Esophagus muscularis mucosa (tissue), 4 donors: ENCODE measurements around the gene FAM120C. TPM values are rescaled to one million over a fixed set of nuclear protein-coding genes. Genes with fewer than 3 reads are reported as not detected.

Source experiments
- DNase-seq: peaks from one replicate; pipeline ENCODE4 v3.0.0-alpha.2; 2017; ENCODE audit errors: extremely low spot score
- H3K27ac ChIP-seq, 4 donors: fragments of 200-600 bp; sonication (generic); replicated peaks in 1 of 4; 1 replicate in 3 of 4; 2 replicates in 1 of 4; pipeline ENCODE4 v1.5.1; 2016 to 2019; ENCODE audit warnings: mild to moderate bottlenecking in 1 of 4
- H3K27me3 ChIP-seq, 4 donors: fragments of 200-600 bp; sonication (generic); one replicate each; pipeline versions ENCODE4 v1.5.1 to v1.6.0; 2016 to 2019
- H3K36me3 ChIP-seq, 4 donors: fragments of 200-600 bp; sonication (generic); one replicate each; pipeline ENCODE4 v1.5.1; 2016 to 2019
- H3K4me1 ChIP-seq, 4 donors: fragments of 200-600 bp; sonication (generic); one replicate each; pipeline ENCODE4 v1.5.1; 2016 to 2019
- H3K4me3 ChIP-seq, 4 donors: fragments of 200-600 bp; sonication (generic); 1 replicate in 2 of 4; 2 replicates in 2 of 4; pipeline ENCODE4 v1.5.1; 2016 to 2019; ENCODE audit warnings: mild to moderate bottlenecking in 4 of 4, moderate library complexity in 1 of 4
- H3K9me3 ChIP-seq, 4 donors: fragments of 200-600 bp; sonication (generic); 1 replicate in 3 of 4; 2 replicates in 1 of 4; pipeline ENCODE4 v1.5.1; 2016 to 2019
- EP300 ChIP-seq: sonication (generic); formaldehyde crosslinking; IDR thresholded peaks from one replicate; pipeline ENCODE4 v1.6.1; 2017; ENCODE audit warnings: antibody characterized with exemption
- POLR2A ChIP-seq: fragments of 450-650 bp; IDR thresholded peaks from one replicate; pipeline ENCODE4 v1.6.1; 2017; ENCODE audit warnings: antibody characterized with exemption, moderate library complexity, mild to moderate bottlenecking, low read depth
- POLR2AphosphoS5 ChIP-seq, 2 donors: sonication (generic); formaldehyde crosslinking; IDR thresholded peaks; one replicate each; pipeline ENCODE4 v1.6.1; 2017; ENCODE audit warnings: antibody characterized with exemption in 2 of 2
- WGBS: methylation state at CpG from one replicate; pipeline ENCODE4 v1.1.5; 2018; 5-methylcytosine and 5-hydroxymethylcytosine counted together
- intact Hi-C: fragments of 100-400 bp; cut with DNase I; formaldehyde crosslinking; loops from one replicate; pipeline ENCODE4 v1.15.1; 2023
- total RNA-seq, 4 donors: library from RNA; depleted of rRNA; stranded (reverse); fragments of >200 nt; gene quantifications; one replicate each; pipeline versions ENCODE4 v1.1.0 to v1.2.1, GENCODE V29; 2016
- TF ChIP-seq, protein P1 (sequence below), 3 experiments: fragments of 200-600 bp in 2 of 3; fragments of 450-650 bp in 1 of 3; sonication (generic) in 2 of 3; IDR thresholded peaks; one replicate each; pipeline ENCODE4 v1.5.1; 2017 to 2019; ENCODE audit warnings: antibody characterized with exemption in 3 of 3, mild to moderate bottlenecking in 2 of 3, moderate library complexity in 1 of 3

The FAM120C gene
- total RNA-seq, 4 donors from 2014 or later: 3.3 to 7.0 (median 5.9) TPM

DNA sequence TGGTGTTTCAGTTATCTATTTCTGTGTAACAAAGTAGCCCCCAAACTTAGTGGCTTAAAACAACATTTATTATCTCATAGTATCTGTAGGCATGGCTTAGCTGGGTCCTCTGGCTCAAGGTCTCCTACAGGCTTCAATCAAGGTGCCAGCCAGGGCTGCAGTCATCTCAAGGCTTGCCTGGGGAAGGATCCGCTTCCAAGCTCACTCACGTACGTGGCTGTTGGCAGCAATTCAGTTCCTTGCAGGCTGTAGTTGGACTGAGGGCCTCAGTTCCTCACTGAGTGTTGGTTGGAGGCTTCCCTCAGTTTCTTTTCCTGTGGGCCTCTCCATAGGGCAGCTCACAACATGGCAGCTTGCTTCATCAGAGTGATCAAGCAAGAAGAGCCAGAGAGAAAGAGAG lies 9.3 kb downstream of the FAM120C start:
- intact Hi-C loops: no loop called here
- no peaks in the 10 kb centered on the region for H3K9me3 ChIP-seq

DNA sequence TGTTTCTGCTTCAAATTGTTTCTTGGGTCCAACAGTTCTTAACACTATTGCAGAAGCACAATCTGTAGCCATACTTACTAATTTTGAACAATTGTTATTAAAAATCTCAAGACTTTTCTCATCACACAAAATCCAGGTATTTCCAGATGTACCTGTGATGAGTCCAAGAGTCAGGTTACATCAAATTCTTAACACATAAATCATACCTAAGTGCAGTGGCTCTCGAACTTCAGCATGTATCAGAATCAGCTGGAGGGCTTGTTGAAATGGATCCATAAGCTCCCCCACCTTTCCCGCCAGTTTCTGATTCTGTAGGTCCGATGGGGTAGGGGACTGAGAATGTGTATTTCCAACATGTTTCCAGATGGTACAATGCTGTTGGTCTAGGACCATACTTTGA lies 10.6 kb downstream of the FAM120C start:
- no peak for DNase-seq
- TF ChIP-seq EP300: no peak
- TF ChIP-seq POLR2AphosphoS5 (IDR thresholded peaks at IDR 0.05): no peak
- TF ChIP-seq POLR2A: no peak
- TF ChIP-seq, protein P1, sequence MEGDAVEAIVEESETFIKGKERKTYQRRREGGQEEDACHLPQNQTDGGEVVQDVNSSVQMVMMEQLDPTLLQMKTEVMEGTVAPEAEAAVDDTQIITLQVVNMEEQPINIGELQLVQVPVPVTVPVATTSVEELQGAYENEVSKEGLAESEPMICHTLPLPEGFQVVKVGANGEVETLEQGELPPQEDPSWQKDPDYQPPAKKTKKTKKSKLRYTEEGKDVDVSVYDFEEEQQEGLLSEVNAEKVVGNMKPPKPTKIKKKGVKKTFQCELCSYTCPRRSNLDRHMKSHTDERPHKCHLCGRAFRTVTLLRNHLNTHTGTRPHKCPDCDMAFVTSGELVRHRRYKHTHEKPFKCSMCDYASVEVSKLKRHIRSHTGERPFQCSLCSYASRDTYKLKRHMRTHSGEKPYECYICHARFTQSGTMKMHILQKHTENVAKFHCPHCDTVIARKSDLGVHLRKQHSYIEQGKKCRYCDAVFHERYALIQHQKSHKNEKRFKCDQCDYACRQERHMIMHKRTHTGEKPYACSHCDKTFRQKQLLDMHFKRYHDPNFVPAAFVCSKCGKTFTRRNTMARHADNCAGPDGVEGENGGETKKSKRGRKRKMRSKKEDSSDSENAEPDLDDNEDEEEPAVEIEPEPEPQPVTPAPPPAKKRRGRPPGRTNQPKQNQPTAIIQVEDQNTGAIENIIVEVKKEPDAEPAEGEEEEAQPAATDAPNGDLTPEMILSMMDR (IDR thresholded peaks at IDR 0.05): no peak
- H3K4me1 ChIP-seq: peaks cover 0 to under 1% (median 0%) of the 10 kb centered on the region in 4 donors
- H3K9me3 ChIP-seq: no peaks in the 10 kb centered on the region
- no peaks in the 10 kb centered on the region for H3K27me3 ChIP-seq
- H3K36me3 ChIP-seq: no peaks in the 10 kb centered on the region
- no peak overlapping the region for H3K27ac ChIP-seq
- 79% methylated on average over 3 of the region's 3 CpGs for WGBS
- no peak overlapping the region for H3K4me3 ChIP-seq
- intact Hi-C loops: no loop called here

More for the DNA sequence above, 9.3 kb downstream of the FAM120C start:
- Histone ChIP-seq H3K4me1 (peaks cover 0 to 12% (median 7%) of the 10 kb centered on the region in 4 donors), H3K27me3 (no peaks in the 10 kb centered on the region), H3K27ac (no peak overlapping the region), H3K36me3 (no peaks in the 10 kb centered on the region), H3K4me3 (no peak overlapping the region)
- no peak for TF ChIP-seq EP300
- TF ChIP-seq POLR2A: no peak
- no peak for TF ChIP-seq POLR2AphosphoS5 (IDR thresholded peaks at IDR 0.05)
- TF ChIP-seq, protein P1 (IDR thresholded peaks at IDR 0.05): no peak
- 69% methylated on average over 3 of the region's 3 CpGs for WGBS
- no peak for DNase-seq

DNA sequence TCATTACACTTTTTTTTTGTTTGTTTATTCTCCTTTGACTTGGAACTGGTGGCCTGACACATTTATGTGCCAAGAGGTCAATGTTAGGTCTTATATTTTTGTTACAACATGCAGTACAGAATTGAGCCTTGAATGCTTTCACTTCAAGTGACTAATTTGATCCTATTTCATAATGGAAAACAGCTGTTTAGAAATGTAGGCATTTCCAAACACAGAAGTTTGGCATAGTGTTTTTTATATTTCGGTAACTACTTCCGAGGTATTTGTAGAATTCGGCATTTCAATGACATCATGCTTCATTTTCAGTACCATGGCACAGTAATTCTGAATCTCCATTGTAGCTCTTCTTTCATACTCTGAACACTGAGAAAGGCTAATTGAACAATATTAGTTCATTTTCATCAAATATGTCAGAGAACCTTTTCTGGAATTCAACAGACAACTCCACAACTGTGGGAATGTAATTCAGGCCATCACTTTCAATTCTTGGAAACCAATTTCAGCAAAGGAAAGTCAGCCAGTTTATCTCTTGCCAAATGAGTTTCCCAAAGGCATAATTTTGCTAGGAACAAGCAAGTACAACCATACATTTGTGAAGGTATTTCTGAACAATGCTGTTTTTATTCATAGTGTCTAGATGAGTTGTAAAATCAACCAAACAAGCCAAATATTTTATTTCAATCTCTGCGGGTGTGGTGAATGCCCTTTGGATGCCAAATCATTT lies 11.4 kb downstream of the FAM120C start:
- Histone ChIP-seq H3K36me3 (no peaks in the 10 kb centered on the region), H3K4me1 (no peaks in the 10 kb centered on the region), H3K9me3 (no peaks in the 10 kb centered on the region), H3K4me3 (no peak overlapping the region), H3K27ac (no peak overlapping the region), H3K27me3 (no peaks in the 10 kb centered on the region)
- TF ChIP-seq POLR2AphosphoS5 (IDR thresholded peaks at IDR 0.05) (no peak), EP300 (no peak), POLR2A (no peak)
- TF ChIP-seq, protein P1 (IDR thresholded peaks at IDR 0.05): no peak
- no peak for DNase-seq
- 85% methylated on average over 4 of the region's 4 CpGs for WGBS
- intact Hi-C loops: no loop called here

DNA sequence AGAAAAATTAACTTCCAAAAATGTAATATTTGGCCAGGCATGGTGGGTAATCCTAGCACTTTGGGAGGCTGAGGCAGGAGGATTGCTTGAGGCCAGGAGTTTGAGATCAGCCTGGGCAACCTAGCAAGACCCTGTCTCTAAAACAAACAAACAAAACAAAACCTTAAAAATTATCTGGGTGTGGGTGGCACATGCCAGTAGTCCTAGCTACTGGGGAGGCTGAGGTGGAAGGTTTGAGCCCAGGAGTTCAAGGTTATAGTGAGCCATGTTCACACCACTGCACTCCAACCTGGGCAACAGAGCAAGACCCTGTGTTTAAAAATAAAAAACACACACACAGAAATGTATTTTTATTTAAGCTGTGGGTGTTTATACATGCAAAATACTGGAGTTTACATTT lies 12.0 kb downstream of the FAM120C start:
- Histone ChIP-seq H3K27ac (no peak overlapping the region), H3K36me3 (no peaks in the 10 kb centered on the region), H3K9me3 (no peaks in the 10 kb centered on the region), H3K27me3 (no peaks in the 10 kb centered on the region), H3K4me1 (no peaks in the 10 kb centered on the region), H3K4me3 (no peak overlapping the region)
- intact Hi-C loops: no loop called here
- no peak for DNase-seq
- TF ChIP-seq, protein P1 (IDR thresholded peaks at IDR 0.05): no peak
- TF ChIP-seq EP300 (no peak), POLR2AphosphoS5 (IDR thresholded peaks at IDR 0.05) (no peak), POLR2A (no peak)

DNA sequence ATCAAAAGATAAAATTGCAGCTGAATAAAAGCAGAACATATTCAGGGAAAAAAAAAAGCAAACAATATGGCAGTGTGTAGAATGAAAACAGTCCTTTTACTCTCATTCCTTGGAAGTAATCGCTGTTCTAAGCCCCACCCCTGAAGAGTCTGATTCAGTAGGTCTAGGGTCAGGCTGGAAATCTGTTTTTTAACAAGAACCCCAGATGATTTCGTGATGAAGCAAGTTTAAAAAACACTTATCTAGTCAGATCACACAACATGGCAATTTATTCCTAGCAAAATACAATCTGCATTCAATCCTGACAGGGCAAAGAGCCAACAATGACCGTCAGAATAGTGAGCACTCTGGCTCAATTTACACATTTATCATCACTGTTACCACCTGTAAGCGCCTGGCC lies 16.1 kb downstream of the FAM120C start:
- Histone ChIP-seq H3K4me1 (no peaks in the 10 kb centered on the region), H3K27me3 (no peaks in the 10 kb centered on the region), H3K9me3 (no peaks in the 10 kb centered on the region), H3K4me3 (no peak overlapping the region), H3K27ac (no peak overlapping the region), H3K36me3 (no peaks in the 10 kb centered on the region)
- WGBS: 36% methylated on average over 4 of the region's 4 CpGs
- no peak for DNase-seq
- intact Hi-C loops: no loop called here
- TF ChIP-seq, protein P1 (IDR thresholded peaks at IDR 0.05): no peak
- TF ChIP-seq POLR2AphosphoS5 (IDR thresholded peaks at IDR 0.05) (no peak), POLR2A (no peak), EP300 (no peak)
